Measurements from ENCODE around the gene PCK1. TPM values are rescaled to one million over a fixed set of nuclear protein-coding genes. Genes with fewer than 3 reads are reported as not detected.

The PCK1 gene
- total RNA-seq, 1 donor from 2014 or later, result not detected

- H3K9me3 Mint-ChIP-seq (ENCODE audit: unreplicated experiment), result no peaks in the 10 kb centered on the region
- no peak overlapping the region for H3K27ac Mint-ChIP-seq (ENCODE audit: unreplicated experiment)
- H3K36me3 Mint-ChIP-seq (ENCODE audit: low read depth, unreplicated experiment), result no peaks in the 10 kb centered on the region
- H3K4me1 Mint-ChIP-seq (ENCODE audit: unreplicated experiment), result no peaks in the 10 kb centered on the region
- DNase-seq (ENCODE audit: low spot score), result no peak
- H3K4me3 Mint-ChIP-seq (ENCODE audit: unreplicated experiment), result no peak overlapping the region
- H3K27me3 Mint-ChIP-seq (ENCODE audit: unreplicated experiment), result peaks cover 4% of the 10 kb centered on the region
- no peak for TF ChIP-seq CTCF (IDR thresholded peaks at IDR 0.05; ENCODE audit: unreplicated experiment)
These were observed 52.6 kb downstream of the PCK1 start for GRCh38 chr20:57613481-57613921.

DNA sequence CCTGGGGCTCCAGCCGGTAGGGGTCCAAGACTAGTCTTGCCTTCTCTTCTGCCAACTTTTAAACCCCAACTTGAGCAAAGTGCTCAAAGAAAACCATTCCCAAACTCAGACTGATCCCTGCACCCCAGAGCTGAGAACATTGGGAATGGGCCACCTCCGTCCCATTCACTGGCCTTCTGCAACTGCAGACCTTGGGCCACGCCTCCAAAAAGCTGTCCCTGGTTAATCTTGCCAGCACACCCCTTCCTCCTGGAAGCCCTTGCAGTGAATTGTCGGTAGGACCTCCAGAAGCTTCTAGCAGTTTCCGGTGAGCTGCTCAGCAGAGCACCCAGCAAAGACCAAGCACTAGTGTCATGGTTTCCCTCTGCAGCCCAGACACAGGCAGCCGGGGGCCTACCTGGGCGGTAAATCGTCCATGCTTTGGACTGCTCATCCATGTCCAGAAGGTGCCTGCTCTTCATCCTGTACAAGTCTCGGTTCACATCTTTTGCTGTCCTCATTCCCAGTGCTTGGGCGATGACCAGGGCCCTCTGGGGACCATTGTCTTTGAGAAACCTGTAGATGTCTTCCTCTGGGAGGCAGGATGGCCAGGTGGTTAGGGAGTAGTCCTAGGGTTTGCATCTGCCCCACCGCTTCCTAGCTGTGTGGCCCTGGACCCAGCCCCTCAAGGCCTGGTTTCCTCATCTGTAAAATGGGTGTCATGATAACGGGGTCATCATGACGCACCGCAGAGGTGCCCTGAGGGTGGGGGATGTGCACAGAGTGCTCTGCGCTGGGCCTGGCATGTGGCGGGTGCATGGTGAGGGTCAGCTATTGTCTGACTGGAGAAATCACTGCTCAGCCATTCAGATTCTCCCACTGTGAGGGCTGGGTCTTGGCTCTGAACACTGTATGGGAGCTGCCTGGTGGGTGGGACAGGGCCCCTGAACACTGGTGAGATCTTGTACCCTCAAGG, 53.9 kb downstream of the PCK1 start:
- H3K36me3 Mint-ChIP-seq (ENCODE audit: low read depth, unreplicated experiment), result no peaks in the 10 kb centered on the region
- H3K27ac Mint-ChIP-seq (ENCODE audit: unreplicated experiment), result no peak overlapping the region
- H3K9me3 Mint-ChIP-seq (ENCODE audit: unreplicated experiment), result no peaks in the 10 kb centered on the region
- no peaks in the 10 kb centered on the region for H3K4me1 Mint-ChIP-seq (ENCODE audit: unreplicated experiment)
- peaks cover 6% of the 10 kb centered on the region for H3K27me3 Mint-ChIP-seq (ENCODE audit: unreplicated experiment)
- no peak for DNase-seq (ENCODE audit: low spot score)
- H3K4me3 Mint-ChIP-seq (ENCODE audit: unreplicated experiment), result no peak overlapping the region
- no peak for TF ChIP-seq CTCF (IDR thresholded peaks at IDR 0.05; ENCODE audit: unreplicated experiment)

DNA sequence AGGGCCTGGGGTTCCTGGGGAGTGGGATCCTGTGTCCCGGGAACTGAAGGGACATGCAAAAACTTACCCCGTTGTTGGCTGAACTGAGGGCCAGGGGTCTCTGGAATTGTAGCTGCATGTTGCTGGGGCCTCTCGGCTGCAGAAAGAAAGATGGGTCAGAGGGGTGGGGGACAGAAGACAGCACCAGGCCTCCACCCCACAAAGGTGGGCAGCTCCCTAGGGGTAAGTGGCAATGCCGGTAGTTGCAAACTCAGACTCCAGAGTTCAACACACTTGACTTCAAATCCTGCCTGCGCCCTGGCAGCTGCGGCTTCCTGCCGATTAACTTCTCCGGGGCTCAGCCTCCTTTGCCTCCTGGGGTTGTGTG, 54.5 kb downstream of the PCK1 start:
- no peaks in the 10 kb centered on the region for H3K9me3 Mint-ChIP-seq (ENCODE audit: unreplicated experiment)
- H3K27me3 Mint-ChIP-seq (ENCODE audit: unreplicated experiment), result peaks cover 5% of the 10 kb centered on the region
- DNase-seq (ENCODE audit: low spot score), result no peak
- H3K4me3 Mint-ChIP-seq (ENCODE audit: unreplicated experiment), result no peak overlapping the region
- no peaks in the 10 kb centered on the region for H3K4me1 Mint-ChIP-seq (ENCODE audit: unreplicated experiment)
- no peak overlapping the region for H3K27ac Mint-ChIP-seq (ENCODE audit: unreplicated experiment)
- no peaks in the 10 kb centered on the region for H3K36me3 Mint-ChIP-seq (ENCODE audit: low read depth, unreplicated experiment)
- no peak for TF ChIP-seq CTCF (IDR thresholded peaks at IDR 0.05; ENCODE audit: unreplicated experiment)

DNA sequence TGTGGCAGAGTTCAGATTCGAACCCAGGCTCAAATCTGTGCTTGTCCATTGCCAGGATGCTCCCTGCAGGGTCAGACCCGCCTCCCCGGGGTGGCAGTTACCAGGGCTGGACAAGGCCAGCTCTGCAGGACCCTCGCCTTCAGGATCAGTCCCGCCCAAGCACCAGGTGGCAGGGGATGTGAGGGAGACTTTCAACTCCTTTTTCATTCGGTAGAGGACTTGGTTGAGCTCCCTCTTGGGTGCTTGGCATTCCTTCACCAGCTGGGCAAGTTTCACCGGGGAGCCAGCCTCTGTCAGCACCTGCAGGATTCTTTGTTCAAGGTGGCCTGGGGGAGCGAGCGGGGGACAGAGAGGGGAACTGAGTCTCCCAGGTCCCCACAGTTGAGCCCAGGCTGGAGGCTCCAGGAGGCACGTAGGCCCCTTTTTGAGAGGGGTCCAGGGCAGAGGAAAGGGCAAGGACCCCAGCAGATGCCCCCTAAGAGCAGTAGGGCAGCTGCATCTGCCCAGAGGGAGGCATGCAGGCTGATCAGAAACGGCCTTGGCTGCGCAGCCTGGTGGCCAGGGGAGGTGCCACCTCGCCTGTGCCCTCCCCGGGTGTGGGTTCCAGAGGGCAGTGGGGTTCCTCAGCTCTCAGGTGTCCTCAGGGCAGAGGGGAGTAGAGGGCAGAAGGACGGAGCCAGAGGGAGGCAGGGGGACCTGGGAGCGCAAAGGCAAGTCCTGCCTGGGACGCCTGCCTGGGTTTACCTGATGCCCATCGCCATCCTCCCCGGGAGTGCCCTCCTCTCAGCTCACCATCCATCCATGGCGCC, 55.4 kb downstream of the PCK1 start:
- Mint-ChIP-seq H3K27ac (ENCODE audit: unreplicated experiment) (no peak overlapping the region), H3K36me3 (ENCODE audit: low read depth, unreplicated experiment) (no peaks in the 10 kb centered on the region), H3K4me1 (ENCODE audit: unreplicated experiment) (no peaks in the 10 kb centered on the region), H3K27me3 (ENCODE audit: unreplicated experiment) (peaks cover 3% of the 10 kb centered on the region), H3K9me3 (ENCODE audit: unreplicated experiment) (no peaks in the 10 kb centered on the region), H3K4me3 (ENCODE audit: unreplicated experiment) (no peak overlapping the region)
- no peak for DNase-seq (ENCODE audit: low spot score)
- no peak for TF ChIP-seq CTCF (IDR thresholded peaks at IDR 0.05; ENCODE audit: unreplicated experiment)

Measured in endothelial cell (in vitro differentiated cells).